ENCODE results near the gene ART5.
"Not testable (repeated sequence)": the region's sequence is repeated elsewhere in the genome, so short reads cannot be mapped to it uniquely, and the experiment has no call there.

ART5 gene

GRCh38 chr11:3641701-3642070 is at the start of gene ART5:
ART5 (minus strand) TSS chr11:3641992; CDS start chr11:3641862, 130 bp downstream.
- DNase-seq: no peak

GRCh38 chr11:3686751-3687150 is 45.0 kb upstream of the ART5 start:
- no peak for DNase-seq

- no peak for DNase-seq
Measured at GRCh38 chr11:3685923-3686322, 44.1 kb upstream of the ART5 start.

GRCh38 chr11:3684819-3685172 is 43.0 kb upstream of the ART5 start:
- no peak for DNase-seq

- DNase-seq: no peak
Measured at GRCh38 chr11:3684129-3684818, 42.5 kb upstream of the ART5 start.

- DNase-seq: no peak
Measured at GRCh38 chr11:3683039-3683438, 41.2 kb upstream of the ART5 start.

- DNase-seq: no peak
Measured at GRCh38 chr11:3679077-3679476, 37.3 kb upstream of the ART5 start.

GRCh38 chr11:3675971-3676370 is 34.2 kb upstream of the ART5 start:
- no peak for DNase-seq

GRCh38 chr11:3674189-3674588 is 32.4 kb upstream of the ART5 start:
- DNase-seq: no peak

- no peak for DNase-seq
Measured at GRCh38 chr11:3671334-3672254, 29.8 kb upstream of the ART5 start, which contains the start of gene CHRNA10. CHRNA10 (minus strand) TSS chr11:3671384; CDS start chr11:3671312, 72 bp downstream.

GRCh38 chr11:3669742-3670183 is 28.0 kb upstream of the ART5 start:
- no peak for DNase-seq

GRCh38 chr11:3669128-3669527 is 27.3 kb upstream of the ART5 start:
- DNase-seq: no peak

- DNase-seq: no peak
Measured at GRCh38 chr11:3667149-3668035, 25.6 kb upstream of the ART5 start.

GRCh38 chr11:3666023-3666530 is 24.3 kb upstream of the ART5 start:
- DNase-seq: no peak

GRCh38 chr11:3665336-3666022 is 23.7 kb upstream of the ART5 start:
- DNase-seq: peak in 1 of 2 donors; percentile 26

- DNase-seq: no peak
Measured at GRCh38 chr11:3664032-3664630, 22.3 kb upstream of the ART5 start.

- no peak for DNase-seq
Measured at GRCh38 chr11:3662856-3663255, 21.1 kb upstream of the ART5 start.

GRCh38 chr11:3660960-3661359 is 19.2 kb upstream of the ART5 start:
- DNase-seq: no peak

GRCh38 chr11:3659595-3660515 is 18.1 kb upstream of the ART5 start:
- no peak for DNase-seq

- DNase-seq: no peak
Measured at GRCh38 chr11:3658252-3658651, 16.5 kb upstream of the ART5 start.

- DNase-seq: not testable (repeated sequence)
Measured at GRCh38 chr11:3657331-3657730, 15.5 kb upstream of the ART5 start.

Measured in bone marrow (tissue), 2 donors.